ENCODE data around the gene AK5.

DNA sequence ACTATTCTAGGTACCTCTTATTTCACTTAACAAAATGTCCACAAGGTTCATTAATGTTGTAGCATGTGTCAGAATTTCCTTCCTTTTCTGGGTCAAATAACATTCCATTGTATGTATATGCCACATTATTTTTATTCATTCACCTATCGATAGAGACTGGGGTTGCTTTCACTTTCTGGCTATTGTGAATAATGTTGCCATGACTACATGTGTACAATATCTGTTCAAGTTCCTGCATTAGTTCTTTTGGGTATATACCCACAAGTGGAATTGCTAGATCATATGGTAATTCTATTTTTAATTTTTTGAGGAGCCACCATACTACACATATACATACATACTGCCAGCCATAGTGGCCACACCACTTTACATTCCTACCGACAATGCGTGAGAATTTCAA, 242.2 kb downstream of the AK5 start:
- no peak for TF ChIP-seq POLR2A (IDR thresholded peaks at IDR 0.05; ENCODE audit: extremely low read depth, insufficient read length)
- TF ChIP-seq, protein P1, sequence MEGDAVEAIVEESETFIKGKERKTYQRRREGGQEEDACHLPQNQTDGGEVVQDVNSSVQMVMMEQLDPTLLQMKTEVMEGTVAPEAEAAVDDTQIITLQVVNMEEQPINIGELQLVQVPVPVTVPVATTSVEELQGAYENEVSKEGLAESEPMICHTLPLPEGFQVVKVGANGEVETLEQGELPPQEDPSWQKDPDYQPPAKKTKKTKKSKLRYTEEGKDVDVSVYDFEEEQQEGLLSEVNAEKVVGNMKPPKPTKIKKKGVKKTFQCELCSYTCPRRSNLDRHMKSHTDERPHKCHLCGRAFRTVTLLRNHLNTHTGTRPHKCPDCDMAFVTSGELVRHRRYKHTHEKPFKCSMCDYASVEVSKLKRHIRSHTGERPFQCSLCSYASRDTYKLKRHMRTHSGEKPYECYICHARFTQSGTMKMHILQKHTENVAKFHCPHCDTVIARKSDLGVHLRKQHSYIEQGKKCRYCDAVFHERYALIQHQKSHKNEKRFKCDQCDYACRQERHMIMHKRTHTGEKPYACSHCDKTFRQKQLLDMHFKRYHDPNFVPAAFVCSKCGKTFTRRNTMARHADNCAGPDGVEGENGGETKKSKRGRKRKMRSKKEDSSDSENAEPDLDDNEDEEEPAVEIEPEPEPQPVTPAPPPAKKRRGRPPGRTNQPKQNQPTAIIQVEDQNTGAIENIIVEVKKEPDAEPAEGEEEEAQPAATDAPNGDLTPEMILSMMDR (IDR thresholded peaks at IDR 0.05; ENCODE audit: low read depth, low read length) = no peak

All from NB4 (cell line).